ENCODE results near the gene SRRM5.
A peak's percentile ranks its signal among the peaks of the same experiment; 100 is the strongest.
"Not testable (repeated sequence)": the region's sequence is repeated elsewhere in the genome, so short reads cannot be mapped to it uniquely, and the experiment has no call there.

Gene SRRM5

GRCh38 chr19:43591904-43592772, 19.8 kb upstream of the SRRM5 start:
- no peak for ATAC-seq

GRCh38 chr19:43592800-43593350, 19.0 kb upstream of the SRRM5 start:
- ATAC-seq, result no peak

GRCh38 chr19:43594081-43594697, 17.7 kb upstream of the SRRM5 start:
- no peak for ATAC-seq

GRCh38 chr19:43594710-43595604, 16.9 kb upstream of the SRRM5 start:
- peak; percentile 44 to 51 for ATAC-seq

GRCh38 chr19:43595605-43595998, 16.3 kb upstream of the SRRM5 start:
- ATAC-seq, result peak; percentile 5 to 8

GRCh38 chr19:43595999-43596841, 15.7 kb upstream of the SRRM5 start, which contains the start of the genes IRGQ and ZNF576:
Gene IRGQ, minus strand, starts transcription at chr19:43596134. Its CDS starts 796 bp downstream, at chr19:43595338.
Gene ZNF576, plus strand, starts transcription at chr19:43596595. Its CDS starts 514 bp downstream, at chr19:43597109.
- peak; percentile 82 to 83 for ATAC-seq

- ATAC-seq, result no peak
Observed at GRCh38 chr19:43596842-43597461, 14.9 kb upstream of the SRRM5 start.

- ATAC-seq, result no peak
Observed at GRCh38 chr19:43597876-43598275, 14.0 kb upstream of the SRRM5 start.

GRCh38 chr19:43598445-43599240, 13.2 kb upstream of the SRRM5 start:
- no peak for ATAC-seq

GRCh38 chr19:43599635-43600295, 12.1 kb upstream of the SRRM5 start:
- no peak for ATAC-seq

GRCh38 chr19:43600326-43600725, 11.6 kb upstream of the SRRM5 start:
- not testable (repeated sequence) for ATAC-seq

GRCh38 chr19:43605875-43606568, 5.9 kb upstream of the SRRM5 start:
- ATAC-seq, result no peak

GRCh38 chr19:43606569-43607229, 5.2 kb upstream of the SRRM5 start:
- ATAC-seq, result no peak

- no peak for ATAC-seq
Observed at GRCh38 chr19:43607238-43608205, 4.4 kb upstream of the SRRM5 start.

GRCh38 chr19:43609872-43610271, 2.0 kb upstream of the SRRM5 start:
- no peak for ATAC-seq

GRCh38 chr19:43610493-43610892, 1.4 kb upstream of the SRRM5 start:
- ATAC-seq, result no peak

GRCh38 chr19:43612374-43612773, 486 bp downstream of the SRRM5 start:
- no peak for ATAC-seq

Data from activated CD4-positive, CD25-positive, alpha-beta regulatory T cell treated with anti-CD3 and anti-CD28 coated beads, Interleukin-2, amount 50 U/mL, for 24 hours (primary cell).